CD8-positive, alpha-beta memory T cell (primary cell): ENCODE data around the gene SP5. TPM values are rescaled to one million over a fixed set of nuclear protein-coding genes. Genes with fewer than 3 reads are reported as not detected.
"Not testable (repeated sequence)": the region's sequence is repeated elsewhere in the genome, so short reads cannot be mapped to it uniquely, and the experiment has no call there.

ENCODE experiments used
- CTCF ChIA-PET: fragments of 350-600 bp; sonication (Branson Sonifier 250); formaldehyde crosslinking; loops from one replicate; lab custom pipeline; 2021; ENCODE audit warnings: antibody characterized with exemption; lab: Charles Lee
- POLR2A ChIA-PET: fragments of 350-600 bp; sonication (Branson Sonifier 250); formaldehyde crosslinking; loops from one replicate; lab custom pipeline; 2021; ENCODE audit warnings: antibody characterized with exemption; lab: Charles Lee
- DNase-seq, 5 donors: peaks; one replicate each; pipeline versions ENCODE4 v3.0.0 to v3.0.0-alpha.2; 2020 to 2022; ENCODE audit warnings: mixed read lengths in 1 of 5
- H3K27ac ChIP-seq: one replicate; pipeline ENCODE4 v1.7.0; 2013; ENCODE audit warnings: low read depth, mild to moderate bottlenecking, low read length, moderate library complexity
- H3K27me3 ChIP-seq: 2 replicates; pipeline ENCODE4 v1.7.0; 2013; ENCODE audit warnings: low read length, mild to moderate bottlenecking; ENCODE audit not compliant: insufficient read depth, poor library complexity, severe bottlenecking
- H3K36me3 ChIP-seq: 2 replicates; pipeline ENCODE4 v1.7.0; 2013; ENCODE audit warnings: mild to moderate bottlenecking, low read length, moderate library complexity; ENCODE audit not compliant: insufficient read depth
- H3K4me1 ChIP-seq: 2 replicates; pipeline ENCODE4 v1.7.0; 2013; ENCODE audit warnings: mild to moderate bottlenecking, low read length, moderate library complexity; ENCODE audit not compliant: insufficient read depth
- H3K4me3 ChIP-seq: 2 replicates; pipeline ENCODE4 v1.7.0; 2013; ENCODE audit warnings: mild to moderate bottlenecking, low read length
- H3K9me3 ChIP-seq: 2 replicates; pipeline ENCODE4 v1.7.0; 2013; ENCODE audit warnings: mild to moderate bottlenecking, low read length
- H3K27ac Mint-ChIP-seq, 8 donors: one replicate each; pipeline ENCODE4 v1.8.0; 2020 to 2021; ENCODE audit warnings: mixed read lengths in 8 of 8, mild to moderate bottlenecking in 6 of 8, inconsistent platforms in 3 of 8, moderate library complexity in 3 of 8
- H3K27me3 Mint-ChIP-seq, 2 donors: one replicate each; pipeline ENCODE4 v1.8.0; 2020 to 2021; ENCODE audit warnings: mixed read lengths in 2 of 2, mild to moderate bottlenecking in 1 of 2, moderate library complexity in 1 of 2
- H3K36me3 Mint-ChIP-seq, 3 donors: one replicate each; pipeline ENCODE4 v1.8.0; 2020 to 2021; ENCODE audit warnings: mixed read lengths in 3 of 3, inconsistent platforms in 1 of 3, mild to moderate bottlenecking in 1 of 3
- H3K4me1 Mint-ChIP-seq, 3 donors: one replicate each; pipeline ENCODE4 v1.8.0; 2020 to 2021; ENCODE audit warnings: mixed read lengths in 3 of 3, inconsistent platforms in 1 of 3, mild to moderate bottlenecking in 1 of 3
- H3K4me3 Mint-ChIP-seq, 7 donors: one replicate each; pipeline ENCODE4 v1.8.0; 2020 to 2021; ENCODE audit warnings: mixed read lengths in 7 of 7, mild to moderate bottlenecking in 6 of 7, moderate library complexity in 4 of 7, inconsistent platforms in 2 of 7
- H3K9me3 Mint-ChIP-seq, 5 donors: one replicate each; pipeline ENCODE4 v1.8.0; 2020 to 2022; ENCODE audit warnings: mixed read lengths in 5 of 5, mild to moderate bottlenecking in 3 of 5, moderate library complexity in 2 of 5, inconsistent platforms in 1 of 5
- polyA plus RNA-seq: library from polyadenylated mRNA; unstranded; fragments of 300-500 nt; fragmentation: Illumina TruSeq; gene quantifications from one replicate; pipeline ENCODE4 v1.2.3, GENCODE V29; 2021
- total RNA-seq, 2 experiments: library from RNA; stranded (reverse); gene quantifications; one replicate each; pipeline ENCODE4 v1.2.3, GENCODE V29; 2021

SP5 gene
- total and polyA plus RNA-seq, 3 experiments from 2014 or later = not detected

GRCh38 chr2:170717991-170718589 is 3.0 kb downstream of the SP5 start:
- peaks cover 17 to 30% (median 24%) of the 10 kb centered on the region in 3 donors for H3K4me1 Mint-ChIP-seq
- no peaks in the 10 kb centered on the region for H3K36me3 Mint-ChIP-seq
- no peak for DNase-seq

GRCh38 chr2:170719810-170720209 is 4.7 kb downstream of the SP5 start:
- no peaks in the 10 kb centered on the region for H3K9me3 ChIP-seq
- DNase-seq = no peak
- H3K4me1 Mint-ChIP-seq = peaks cover 15 to 23% (median 16%) of the 10 kb centered on the region in 3 donors
- no peak overlapping the region for H3K27ac Mint-ChIP-seq
- peaks cover 12% of the 10 kb centered on the region for H3K4me1 ChIP-seq
- H3K27me3 Mint-ChIP-seq = peaks cover 46 to 71% of the 10 kb centered on the region in 2 donors
- H3K4me3 Mint-ChIP-seq = no peak overlapping the region
- CTCF ChIA-PET = no interaction called here
- H3K36me3 Mint-ChIP-seq = no peaks in the 10 kb centered on the region
- POLR2A ChIA-PET = no interaction called here
- H3K27ac ChIP-seq = no peak overlapping the region
- H3K36me3 ChIP-seq = no peaks in the 10 kb centered on the region
- H3K27me3 ChIP-seq = peaks cover 33% of the 10 kb centered on the region
- no peak overlapping the region for H3K4me3 ChIP-seq
- peaks cover 0 to 8% (median 0%) of the 10 kb centered on the region in 5 donors for H3K9me3 Mint-ChIP-seq

More at GRCh38 chr2:170717991-170718589, 3.0 kb downstream of the SP5 start:
- Histone ChIP-seq H3K4me1 (peaks cover 22% of the 10 kb centered on the region), H3K36me3 (no peaks in the 10 kb centered on the region), H3K4me3 (no peak overlapping the region), H3K27ac (no peak overlapping the region), H3K27me3 (peaks cover 45% of the 10 kb centered on the region), H3K9me3 (no peaks in the 10 kb centered on the region)
- Mint-ChIP-seq H3K4me3 (peak overlapping the region in 6 of 7 donors; percentile 8 to 63 (median 32)), H3K27me3 (peaks cover 48 to 65% of the 10 kb centered on the region in 2 donors), H3K9me3 (peaks cover 0 to 8% (median 0%) of the 10 kb centered on the region in 5 donors), H3K27ac (peak overlapping the region in 1 of 8 donors; percentile 27)
- CTCF ChIA-PET = no interaction called here
- POLR2A ChIA-PET = no interaction called here

GRCh38 chr2:170721678-170722077 is 6.5 kb downstream of the SP5 start:
- DNase-seq = no peak
- peaks cover 8 to 12% (median 12%) of the 10 kb centered on the region in 3 donors for H3K4me1 Mint-ChIP-seq
- no peak overlapping the region for H3K4me3 Mint-ChIP-seq
- Histone ChIP-seq H3K27me3 (peaks cover 25% of the 10 kb centered on the region), H3K9me3 (no peaks in the 10 kb centered on the region), H3K27ac (no peak overlapping the region), H3K4me3 (no peak overlapping the region), H3K36me3 (no peaks in the 10 kb centered on the region), H3K4me1 (peaks cover 8% of the 10 kb centered on the region)
- H3K9me3 Mint-ChIP-seq = peaks cover 0 to 8% (median 0%) of the 10 kb centered on the region in 5 donors
- CTCF ChIA-PET = no interaction called here
- H3K27me3 Mint-ChIP-seq = peaks cover 43 to 76% of the 10 kb centered on the region in 2 donors
- no peak overlapping the region for H3K27ac Mint-ChIP-seq
- POLR2A ChIA-PET = no interaction called here
- H3K36me3 Mint-ChIP-seq = no peaks in the 10 kb centered on the region

- no peak for DNase-seq
- ChIA-PET CTCF (no interaction called here), POLR2A (no interaction called here)
- no peak overlapping the region for H3K4me3 Mint-ChIP-seq
- Histone ChIP-seq H3K36me3 (no peaks in the 10 kb centered on the region), H3K9me3 (no peaks in the 10 kb centered on the region), H3K27ac (no peak overlapping the region), H3K4me3 (no peak overlapping the region), H3K4me1 (peaks cover 2% of the 10 kb centered on the region), H3K27me3 (peaks cover 21% of the 10 kb centered on the region)
- H3K9me3 Mint-ChIP-seq = peaks cover 0 to 8% (median 0%) of the 10 kb centered on the region in 5 donors
- H3K27ac Mint-ChIP-seq = no peak overlapping the region
- no peaks in the 10 kb centered on the region for H3K36me3 Mint-ChIP-seq
- H3K4me1 Mint-ChIP-seq = peaks cover 5 to 9% (median 8%) of the 10 kb centered on the region in 3 donors
- H3K27me3 Mint-ChIP-seq = peaks cover 39 to 79% of the 10 kb centered on the region in 2 donors
Observed at GRCh38 chr2:170722301-170722700, 7.2 kb downstream of the SP5 start.

GRCh38 chr2:170723446-170723958 is 8.4 kb downstream of the SP5 start:
- Histone ChIP-seq H3K36me3 (no peaks in the 10 kb centered on the region), H3K9me3 (no peaks in the 10 kb centered on the region), H3K4me3 (no peak overlapping the region), H3K27ac (no peak overlapping the region), H3K27me3 (peaks cover 10% of the 10 kb centered on the region), H3K4me1 (no peaks in the 10 kb centered on the region)
- peaks cover 0 to 5% (median 4%) of the 10 kb centered on the region in 5 donors for H3K9me3 Mint-ChIP-seq
- no peak for DNase-seq
- H3K27me3 Mint-ChIP-seq = peaks cover 32 to 79% of the 10 kb centered on the region in 2 donors
- ChIA-PET CTCF (interaction anchor here (0.7 kb wide), 1 partner anchor 368 kb away, joined by 3 read pairs; no protein-coding TSS in a partner anchor), POLR2A (no interaction called here)
- no peak overlapping the region for H3K4me3 Mint-ChIP-seq
- no peak overlapping the region for H3K27ac Mint-ChIP-seq
- H3K36me3 Mint-ChIP-seq = peaks cover 0 to 4% (median 0%) of the 10 kb centered on the region in 3 donors
- H3K4me1 Mint-ChIP-seq = no peaks in the 10 kb centered on the region

GRCh38 chr2:170733798-170734600 is 18.9 kb downstream of the SP5 start:
- Mint-ChIP-seq H3K36me3 (no peaks in the 10 kb centered on the region), H3K4me1 (no peaks in the 10 kb centered on the region), H3K4me3 (no peak overlapping the region), H3K27ac (no peak overlapping the region), H3K9me3 (peaks cover 0 to 5% (median 2%) of the 10 kb centered on the region in 5 donors), H3K27me3 (peaks cover 22 to 48% of the 10 kb centered on the region in 2 donors)
- POLR2A ChIA-PET = no interaction called here
- DNase-seq = no peak
- H3K4me3 ChIP-seq = no peak overlapping the region
- no peaks in the 10 kb centered on the region for H3K4me1 ChIP-seq
- no peak overlapping the region for H3K27ac ChIP-seq
- H3K27me3 ChIP-seq = peaks cover 3% of the 10 kb centered on the region
- CTCF ChIA-PET = no interaction called here
- no peaks in the 10 kb centered on the region for H3K36me3 ChIP-seq
- H3K9me3 ChIP-seq = no peaks in the 10 kb centered on the region

GRCh38 chr2:170734601-170735000 is 19.5 kb downstream of the SP5 start:
- POLR2A ChIA-PET, DNase-seq, H3K4me1 Mint-ChIP-seq, H3K4me3 Mint-ChIP-seq, H3K9me3 Mint-ChIP-seq, H3K27me3 ChIP-seq, H3K27ac Mint-ChIP-seq, H3K27ac ChIP-seq, H3K4me3 ChIP-seq, H3K9me3 ChIP-seq, H3K4me1 ChIP-seq, CTCF ChIA-PET, H3K36me3 ChIP-seq, H3K36me3 Mint-ChIP-seq: not testable (repeated sequence)
- H3K27me3 Mint-ChIP-seq = peaks cover 17 to 48% of the 10 kb centered on the region in 2 donors

GRCh38 chr2:170736628-170737027 is 21.5 kb downstream of the SP5 start:
- no peak for DNase-seq
- no peaks in the 10 kb centered on the region for H3K4me1 Mint-ChIP-seq
- no peak overlapping the region for H3K27ac Mint-ChIP-seq
- H3K36me3 Mint-ChIP-seq = no peaks in the 10 kb centered on the region
- peaks cover 8 to 36% of the 10 kb centered on the region in 2 donors for H3K27me3 Mint-ChIP-seq
- no peaks in the 10 kb centered on the region for H3K36me3 ChIP-seq
- H3K27me3 ChIP-seq = peaks cover 7% of the 10 kb centered on the region
- no peaks in the 10 kb centered on the region for H3K9me3 ChIP-seq
- POLR2A ChIA-PET = no interaction called here
- no peak overlapping the region for H3K27ac ChIP-seq
- no peak overlapping the region for H3K4me3 Mint-ChIP-seq
- CTCF ChIA-PET = interaction anchor here (1.2 kb wide), 1 partner anchor 77 kb away, joined by 5 read pairs; no protein-coding TSS in a partner anchor
- H3K4me3 ChIP-seq = no peak overlapping the region
- no peaks in the 10 kb centered on the region for H3K4me1 ChIP-seq
- peaks cover 0 to 5% (median 2%) of the 10 kb centered on the region in 5 donors for H3K9me3 Mint-ChIP-seq
